CD14-positive monocyte (primary cell): Measurements from ENCODE around the gene NSD1. TPM values are rescaled to one million over a fixed set of nuclear protein-coding genes. Genes with fewer than 3 reads are reported as not detected.

ENCODE experiments used
- DNase-seq, 3 donors: peaks; one replicate each; pipeline ENCODE4 v3.0.0-alpha.2; 2011 to 2022
- H2AFZ ChIP-seq: 2 replicates; pipeline ENCODE4 v1.6.0; 2012; ENCODE audit warnings: mild to moderate bottlenecking, low read depth, low read length, inconsistent platforms; ENCODE audit not compliant: insufficient read depth, poor library complexity, severe bottlenecking
- H3K27ac ChIP-seq, 2 donors: 1 replicate in 1 of 2; 2 replicates in 1 of 2; pipeline ENCODE4 v1.5.1; 2012 to 2013; ENCODE audit warnings: low read length in 2 of 2, control low read depth in 1 of 2, inconsistent platforms in 1 of 2, low read depth in 1 of 2, mild to moderate bottlenecking in 1 of 2
- H3K27me3 ChIP-seq, 2 donors: one replicate each; pipeline versions ENCODE4 v1.6.0 to v1.6.1; 2011 to 2013; ENCODE audit warnings: low read length in 2 of 2; ENCODE audit not compliant: control insufficient read depth in 2 of 2, insufficient read depth in 2 of 2
- H3K36me3 ChIP-seq, 2 donors: replicated peaks in 1 of 2; 1 replicate in 1 of 2; 2 replicates in 1 of 2; pipeline versions ENCODE4 v1.5.1 to v1.6.1; 2012 to 2013; ENCODE audit warnings: low read length in 2 of 2, control low read depth in 1 of 2, inconsistent platforms in 1 of 2, mild to moderate bottlenecking in 1 of 2; ENCODE audit not compliant: insufficient read depth in 2 of 2, control insufficient read depth in 1 of 2
- H3K4me1 ChIP-seq, 2 donors: 1 replicate in 1 of 2; 2 replicates in 1 of 2; pipeline versions ENCODE4 v1.5.1 to v1.6.1; 2012 to 2013; ENCODE audit warnings: low read length in 2 of 2, control low read depth in 1 of 2, inconsistent platforms in 1 of 2, mild to moderate bottlenecking in 1 of 2, moderate library complexity in 1 of 2; ENCODE audit not compliant: insufficient read depth in 2 of 2, control insufficient read depth in 1 of 2
- H3K4me2 ChIP-seq: replicated peaks from 2 replicates; pipeline ENCODE3; 2012; ENCODE audit warnings: low read length, moderate library complexity, mild to moderate bottlenecking; ENCODE audit not compliant: poor library complexity, severe bottlenecking; ENCODE audit errors: extremely low read depth
- H3K4me3 ChIP-seq, 3 experiments: fragments of 200-600 bp in 1 of 3; sonication (generic) in 1 of 3; replicated peaks in 1 of 3; 1 replicate in 2 of 3; 2 replicates in 1 of 3; pipeline ENCODE4 v1.5.1; 2011 to 2013; ENCODE audit warnings: low read length in 3 of 3, mild to moderate bottlenecking in 3 of 3, control low read depth in 2 of 3, low read depth in 2 of 3, inconsistent platforms in 1 of 3, moderate library complexity in 1 of 3
- H3K79me2 ChIP-seq: 2 replicates; pipeline ENCODE4 v1.6.0; 2012; ENCODE audit warnings: mild to moderate bottlenecking, control low read depth, inconsistent platforms, low read length, moderate library complexity; ENCODE audit not compliant: insufficient read depth
- H3K9ac ChIP-seq: 2 replicates; pipeline ENCODE4 v1.6.0; 2017; ENCODE audit warnings: low read length, mild to moderate bottlenecking; ENCODE audit not compliant: insufficient read depth, poor library complexity, severe bottlenecking
- H3K9me3 ChIP-seq, 2 donors: replicated peaks in 1 of 2; 1 replicate in 1 of 2; 2 replicates in 1 of 2; pipeline versions ENCODE4 v1.5.1 to v1.6.1; 2012 to 2013; ENCODE audit warnings: low read length in 2 of 2, control low read depth in 1 of 2; ENCODE audit not compliant: control insufficient read depth in 1 of 2, insufficient read depth in 1 of 2
- H4K20me1 ChIP-seq: 2 replicates; pipeline ENCODE4 v1.6.0; 2012; ENCODE audit warnings: mild to moderate bottlenecking, low read length, control low read depth, moderate library complexity; ENCODE audit not compliant: insufficient read depth
- H3K27ac Mint-ChIP-seq, 7 donors: one replicate each; pipeline ENCODE4 v1.8.0; 2020; ENCODE audit warnings: mild to moderate bottlenecking in 7 of 7, mixed read lengths in 7 of 7, moderate library complexity in 6 of 7, inconsistent platforms in 2 of 7
- H3K27me3 Mint-ChIP-seq, 3 donors: one replicate each; pipeline ENCODE4 v1.8.0; 2021 to 2022; ENCODE audit warnings: low read depth in 3 of 3, mild to moderate bottlenecking in 3 of 3, mixed read lengths in 3 of 3, moderate library complexity in 3 of 3, inconsistent platforms in 1 of 3
- H3K36me3 Mint-ChIP-seq, 2 donors: one replicate each; pipeline ENCODE4 v1.8.0; 2020; ENCODE audit warnings: mixed read lengths in 2 of 2, inconsistent platforms in 1 of 2, mild to moderate bottlenecking in 1 of 2
- H3K4me1 Mint-ChIP-seq: one replicate; pipeline ENCODE4 v1.8.0; 2020; ENCODE audit warnings: mild to moderate bottlenecking, mixed read lengths
- H3K4me3 Mint-ChIP-seq, 2 donors: one replicate each; pipeline ENCODE4 v1.8.0; 2020; ENCODE audit warnings: mild to moderate bottlenecking in 2 of 2, mixed read lengths in 2 of 2, moderate library complexity in 1 of 2
- H3K9me3 Mint-ChIP-seq, 7 donors: one replicate each; pipeline ENCODE4 v1.8.0; 2020 to 2022; ENCODE audit warnings: mixed read lengths in 7 of 7, mild to moderate bottlenecking in 6 of 7, moderate library complexity in 6 of 7, inconsistent platforms in 2 of 7
- CTCF ChIP-seq: fragments of 200-600 bp; IDR thresholded peaks from one replicate; pipeline ENCODE4 v1.8.0; 2022; ENCODE audit warnings: antibody characterized with exemption, mild to moderate bottlenecking
- WGBS: methylation state at CpG from one replicate; pipeline ENCODE4 v1.1.5; 2013; ENCODE audit warnings: missing lambda C conversion rate; ENCODE audit not compliant: insufficient coverage; 5-methylcytosine and 5-hydroxymethylcytosine counted together
- intact Hi-C, 2 donors: fragments of 100-400 bp; cut with micrococcal nuclease; formaldehyde crosslinking; loops; one replicate each; pipeline versions ENCODE4 v1.15.0 to v1.15.1; 2023
- polyA plus RNA-seq, 3 donors: library from polyadenylated mRNA; depleted of rRNA in 1 of 3; unstranded in 2 of 3; stranded (reverse) in 1 of 3; fragments of 300-500 nt in 2 of 3; fragments of >200 nt in 1 of 3; fragmentation: Illumina TruSeq in 2 of 3; gene quantifications; 1 replicate in 2 of 3; 2 replicates in 1 of 3; pipeline ENCODE4 v1.2.3, GENCODE V29; 2012 to 2021

NSD1 gene
- polyA plus RNA-seq, 3 donors = 12.6 to 31.9 (median 19.0) TPM

DNA sequence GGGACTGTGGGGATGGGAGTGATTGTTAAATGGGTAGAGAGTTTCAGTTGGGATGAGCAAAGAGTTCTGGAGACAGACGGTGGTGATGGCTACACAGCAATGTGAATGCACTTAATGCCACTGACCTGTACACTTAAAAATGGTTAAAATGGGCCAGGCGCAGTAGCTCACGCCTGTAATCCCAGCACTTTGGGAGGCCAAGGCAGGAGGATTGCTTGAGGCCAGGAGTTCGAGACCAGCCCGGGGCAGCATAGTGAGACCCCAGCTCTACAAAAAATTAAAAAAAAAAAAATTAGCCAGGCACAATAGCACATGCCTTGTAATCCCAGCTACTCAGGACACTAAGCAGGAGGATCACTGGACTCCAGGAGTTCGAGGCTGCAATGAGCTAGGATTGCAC is 210.2 kb downstream of the NSD1 start:
- Histone ChIP-seq H3K79me2 (peaks cover 91% of the 10 kb centered on the region), H3K27ac (no peak overlapping the region), H4K20me1 (peaks cover 89% of the 10 kb centered on the region), H3K27me3 (no peaks in the 10 kb centered on the region), H3K4me3 (no peak overlapping the region), H3K4me1 (peaks cover 0 to 1% of the 10 kb centered on the region in 2 donors), H3K9me3 (no peaks in the 10 kb centered on the region), H3K36me3 (peaks cover 49 to 77% of the 10 kb centered on the region in 2 donors), H2AFZ (no peak overlapping the region), H3K4me2 (no peak overlapping the region), H3K9ac (no peak overlapping the region)
- no peak for DNase-seq
- H3K36me3 Mint-ChIP-seq = peaks cover 53 to 84% of the 10 kb centered on the region in 2 donors
- WGBS = 100% methylated on average over 1 of the region's 6 CpGs
- TF ChIP-seq CTCF = no peak
- peaks cover 10% of the 10 kb centered on the region for H3K4me1 Mint-ChIP-seq
- intact Hi-C loops = no loop called here
- H3K4me3 Mint-ChIP-seq = no peak overlapping the region
- H3K27ac Mint-ChIP-seq = no peak overlapping the region
- H3K27me3 Mint-ChIP-seq = peaks cover 0 to 2% (median 0%) of the 10 kb centered on the region in 3 donors
- peaks cover 0 to 1% (median 0%) of the 10 kb centered on the region in 7 donors for H3K9me3 Mint-ChIP-seq

DNA sequence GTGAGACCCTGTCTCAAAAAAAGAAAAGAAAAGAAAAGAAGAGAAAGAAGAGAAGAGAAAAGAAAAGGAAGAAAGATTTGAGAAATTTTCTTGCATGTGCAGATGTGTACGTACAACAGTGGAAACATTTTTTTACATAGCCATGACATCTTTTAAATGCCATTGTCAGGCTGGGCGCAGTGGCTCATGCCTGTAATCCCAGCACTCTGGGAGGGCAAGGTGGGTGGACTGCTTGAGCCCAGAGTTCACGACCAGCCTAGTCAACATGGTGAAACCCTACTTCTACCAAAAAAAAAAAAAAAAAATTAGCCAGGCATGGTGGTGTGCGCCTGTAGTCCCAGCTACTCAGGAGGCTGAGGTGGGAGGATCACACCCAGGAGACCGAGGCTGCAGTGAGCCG is 211.3 kb downstream of the NSD1 start:
- no CpG with 5 or more reads among the region's 6 CpGs for WGBS
- Histone ChIP-seq H3K36me3 (peaks cover 47 to 77% of the 10 kb centered on the region in 2 donors), H3K9ac (no peak overlapping the region)

More for the DNA sequence above, 211.3 kb downstream of the NSD1 start:
- DNase-seq = no peak
- no peak overlapping the region for H3K27ac ChIP-seq
- no peak overlapping the region for H3K4me2 ChIP-seq
- H3K4me1 ChIP-seq = peaks cover 6 to 12% of the 10 kb centered on the region in 2 donors
- Mint-ChIP-seq H3K9me3 (peaks cover 0 to 1% (median 0%) of the 10 kb centered on the region in 7 donors), H3K27ac (no peak overlapping the region), H3K4me1 (peaks cover 18% of the 10 kb centered on the region), H3K27me3 (peaks cover 0 to 2% (median 0%) of the 10 kb centered on the region in 3 donors), H3K36me3 (peaks cover 52 to 81% of the 10 kb centered on the region in 2 donors), H3K4me3 (no peak overlapping the region)
- no peak for TF ChIP-seq CTCF
- H4K20me1 ChIP-seq = peaks cover 89% of the 10 kb centered on the region
- H3K9me3 ChIP-seq = no peaks in the 10 kb centered on the region
- H3K4me3 ChIP-seq = no peak overlapping the region
- no peaks in the 10 kb centered on the region for H3K27me3 ChIP-seq
- H2AFZ ChIP-seq = no peak overlapping the region
- intact Hi-C loops = loop anchor here in 1 of 2 donors (5.0 kb wide), 1 partner anchor 33 kb away; the partner anchor contains the start of gene MXD3
- peaks cover 92% of the 10 kb centered on the region for H3K79me2 ChIP-seq
